ENCODE results near the gene BMI1.

The BMI1 gene

DNA sequence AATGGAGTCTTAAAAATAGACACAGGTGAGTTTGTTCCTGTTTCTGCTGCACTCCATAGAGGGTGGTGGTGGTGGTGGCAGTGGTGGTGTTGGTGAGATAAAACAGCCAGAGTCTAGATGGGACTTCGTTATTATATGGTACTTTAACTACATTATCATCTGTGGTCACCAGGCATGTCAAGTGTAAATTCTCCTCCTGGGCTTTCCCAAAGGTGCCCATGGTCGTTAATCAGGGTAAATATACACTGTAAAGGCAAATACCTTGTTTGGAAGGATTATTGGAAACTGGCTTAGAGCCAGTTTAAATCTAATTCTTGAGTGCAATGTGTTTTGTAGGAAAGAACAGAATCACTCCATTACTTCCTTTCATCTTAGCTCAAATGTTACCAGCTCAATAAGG is 26.2 kb upstream of the BMI1 start:
- DNase-seq, result no peak
- H2AFZ ChIP-seq (ENCODE audit: low read length), result no peak overlapping the region

DNA sequence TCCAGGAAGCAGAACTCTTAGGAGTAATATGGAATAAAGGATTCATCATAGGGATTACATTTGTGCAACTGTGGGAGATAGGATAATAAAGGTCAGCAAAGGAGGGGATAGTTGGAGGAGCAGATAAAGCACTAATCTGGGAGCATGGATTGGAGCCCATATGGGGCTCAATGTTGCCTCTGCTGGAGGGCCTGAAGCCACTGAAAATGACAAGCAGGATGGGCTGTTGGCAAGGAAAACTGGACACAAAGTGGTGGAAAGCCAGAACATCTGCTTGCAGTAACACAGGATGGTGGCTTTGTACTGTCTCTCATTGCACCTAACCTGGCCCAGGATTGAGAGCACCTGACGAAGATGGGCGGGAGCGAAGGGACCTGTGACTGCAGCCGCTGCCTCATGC is 19.7 kb upstream of the BMI1 start:
- Histone ChIP-seq H3K27ac (ENCODE audit: low read length) (no peak overlapping the region), H3F3A (ENCODE audit: insufficient read depth, low read length) (peaks cover 5% of the 10 kb centered on the region; the same call in 1 of the 2 replicates), H3K9me3 (replicated peaks; ENCODE audit: insufficient read depth, low read length) (no peaks in the 10 kb centered on the region), H3K79me2 (ENCODE audit: low read length) (no peaks in the 10 kb centered on the region), H3K4me3 (ENCODE audit: low read length) (no peak overlapping the region), H2AFZ (ENCODE audit: low read length) (no peak overlapping the region), H3K9ac (ENCODE audit: low read length) (no peak overlapping the region), H4K20me1 (ENCODE audit: insufficient read depth, low read length) (no peaks in the 10 kb centered on the region), H3K27me3 (replicated peaks; ENCODE audit: insufficient read depth, low read length) (no peaks in the 10 kb centered on the region), H3K36me3 (replicated peaks; ENCODE audit: insufficient read depth, low read length) (no peaks in the 10 kb centered on the region), H3K4me1 (ENCODE audit: low read length) (peaks cover 9% of the 10 kb centered on the region), H3K4me2 (ENCODE audit: low read depth, low read length) (no peak overlapping the region), H3K9me2 (replicated peaks; ENCODE audit: insufficient read depth, low read length) (no peaks in the 10 kb centered on the region)
- no peak for DNase-seq
- TF ChIP-seq, protein P1, sequence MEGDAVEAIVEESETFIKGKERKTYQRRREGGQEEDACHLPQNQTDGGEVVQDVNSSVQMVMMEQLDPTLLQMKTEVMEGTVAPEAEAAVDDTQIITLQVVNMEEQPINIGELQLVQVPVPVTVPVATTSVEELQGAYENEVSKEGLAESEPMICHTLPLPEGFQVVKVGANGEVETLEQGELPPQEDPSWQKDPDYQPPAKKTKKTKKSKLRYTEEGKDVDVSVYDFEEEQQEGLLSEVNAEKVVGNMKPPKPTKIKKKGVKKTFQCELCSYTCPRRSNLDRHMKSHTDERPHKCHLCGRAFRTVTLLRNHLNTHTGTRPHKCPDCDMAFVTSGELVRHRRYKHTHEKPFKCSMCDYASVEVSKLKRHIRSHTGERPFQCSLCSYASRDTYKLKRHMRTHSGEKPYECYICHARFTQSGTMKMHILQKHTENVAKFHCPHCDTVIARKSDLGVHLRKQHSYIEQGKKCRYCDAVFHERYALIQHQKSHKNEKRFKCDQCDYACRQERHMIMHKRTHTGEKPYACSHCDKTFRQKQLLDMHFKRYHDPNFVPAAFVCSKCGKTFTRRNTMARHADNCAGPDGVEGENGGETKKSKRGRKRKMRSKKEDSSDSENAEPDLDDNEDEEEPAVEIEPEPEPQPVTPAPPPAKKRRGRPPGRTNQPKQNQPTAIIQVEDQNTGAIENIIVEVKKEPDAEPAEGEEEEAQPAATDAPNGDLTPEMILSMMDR (IDR thresholded peaks at IDR 0.05; ENCODE audit: low read length), result no peak
- TF ChIP-seq EZH2 (optimal IDR thresholded peaks at IDR 0.05; ENCODE audit: low read depth, low read length), result no peak
- TF ChIP-seq EZH2phosphoT487 (IDR thresholded peaks at IDR 0.05; ENCODE audit: low read length), result no peak

More for the DNA sequence above, 26.2 kb upstream of the BMI1 start:
- Histone ChIP-seq H3K27ac (ENCODE audit: low read length) (no peak overlapping the region), H3K36me3 (replicated peaks; ENCODE audit: insufficient read depth, low read length) (no peaks in the 10 kb centered on the region), H3K4me3 (ENCODE audit: low read length) (no peak overlapping the region), H3K27me3 (replicated peaks; ENCODE audit: insufficient read depth, low read length) (no peaks in the 10 kb centered on the region), H3K4me2 (ENCODE audit: low read depth, low read length) (no peak overlapping the region), H3K9me2 (replicated peaks; ENCODE audit: insufficient read depth, low read length) (no peaks in the 10 kb centered on the region), H3K4me1 (ENCODE audit: low read length) (peaks cover 14% of the 10 kb centered on the region), H3K9ac (ENCODE audit: low read length) (no peak overlapping the region), H3K9me3 (replicated peaks; ENCODE audit: insufficient read depth, low read length) (no peaks in the 10 kb centered on the region), H3K79me2 (ENCODE audit: low read length) (no peaks in the 10 kb centered on the region), H4K20me1 (ENCODE audit: insufficient read depth, low read length) (no peaks in the 10 kb centered on the region), H3F3A (ENCODE audit: insufficient read depth, low read length) (peaks cover 5% of the 10 kb centered on the region; the same call in 1 of the 2 replicates)
- no peak for TF ChIP-seq EZH2phosphoT487 (IDR thresholded peaks at IDR 0.05; ENCODE audit: low read length)
- TF ChIP-seq EZH2 (optimal IDR thresholded peaks at IDR 0.05; ENCODE audit: low read depth, low read length), result no peak

DNA sequence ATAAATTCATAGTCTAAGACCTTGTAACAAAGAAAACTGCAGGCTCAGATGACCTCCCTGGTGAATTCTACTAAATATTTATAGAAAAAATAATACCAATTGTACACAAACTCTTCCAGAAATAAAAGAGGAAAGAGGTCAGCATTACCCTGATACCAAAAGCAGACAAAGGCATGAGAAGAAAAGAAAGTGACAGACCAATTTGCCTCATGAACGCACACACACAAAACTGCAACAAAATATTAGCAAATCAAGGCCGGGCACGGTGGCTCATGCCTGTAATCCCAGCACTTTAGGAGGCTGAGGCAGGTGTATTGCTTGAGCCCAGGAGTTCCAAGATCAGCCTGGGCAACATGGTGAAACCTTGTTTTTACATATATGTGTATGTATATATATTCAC is 17.4 kb upstream of the BMI1 start:
- Histone ChIP-seq H3F3A (ENCODE audit: insufficient read depth, low read length) (no peaks in the 10 kb centered on the region), H3K4me2 (ENCODE audit: low read depth, low read length) (no peak overlapping the region), H3K36me3 (replicated peaks; ENCODE audit: insufficient read depth, low read length) (no peaks in the 10 kb centered on the region), H3K4me1 (ENCODE audit: low read length) (peaks cover 9% of the 10 kb centered on the region), H3K79me2 (ENCODE audit: low read length) (no peaks in the 10 kb centered on the region), H3K27ac (ENCODE audit: low read length) (no peak overlapping the region), H4K20me1 (ENCODE audit: insufficient read depth, low read length) (no peaks in the 10 kb centered on the region), H3K27me3 (replicated peaks; ENCODE audit: insufficient read depth, low read length) (no peaks in the 10 kb centered on the region), H3K9me3 (replicated peaks; ENCODE audit: insufficient read depth, low read length) (no peaks in the 10 kb centered on the region), H2AFZ (ENCODE audit: low read length) (no peak overlapping the region), H3K4me3 (ENCODE audit: low read length) (no peak overlapping the region), H3K9me2 (replicated peaks; ENCODE audit: insufficient read depth, low read length) (no peaks in the 10 kb centered on the region), H3K9ac (ENCODE audit: low read length) (no peak overlapping the region)
- TF ChIP-seq, protein P1 (IDR thresholded peaks at IDR 0.05; ENCODE audit: low read length), result no peak
- TF ChIP-seq EZH2 (optimal IDR thresholded peaks at IDR 0.05; ENCODE audit: low read depth, low read length), result no peak
- TF ChIP-seq EZH2phosphoT487 (IDR thresholded peaks at IDR 0.05; ENCODE audit: low read length), result no peak
- no peak for DNase-seq

DNA sequence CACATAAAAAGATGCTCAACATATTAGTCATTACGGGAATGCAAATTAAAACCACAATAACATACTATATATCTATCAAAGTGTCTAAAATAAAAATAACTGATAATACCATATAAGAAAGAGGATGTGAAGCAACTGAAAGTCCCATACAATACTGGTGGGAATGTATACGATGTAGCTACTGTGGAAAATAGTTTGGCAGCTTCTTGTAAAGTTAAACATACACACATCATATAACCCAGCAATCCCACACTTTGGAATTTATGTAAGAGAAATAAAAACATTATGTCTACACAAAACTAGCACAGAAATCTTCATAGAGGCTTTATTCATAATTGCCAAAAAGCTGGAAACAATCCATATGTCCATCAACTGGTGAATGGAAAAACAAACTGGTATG is 15.2 kb upstream of the BMI1 start:
- no peak overlapping the region for H3K27ac ChIP-seq (ENCODE audit: low read length)
- no peaks in the 10 kb centered on the region for H3K27me3 ChIP-seq (replicated peaks; ENCODE audit: insufficient read depth, low read length)
- H3K4me2 ChIP-seq (ENCODE audit: low read depth, low read length), result no peak overlapping the region
- no peak for DNase-seq
- no peaks in the 10 kb centered on the region for H3K9me3 ChIP-seq (replicated peaks; ENCODE audit: insufficient read depth, low read length)
- TF ChIP-seq, protein P1 (IDR thresholded peaks at IDR 0.05; ENCODE audit: low read length), result no peak
- TF ChIP-seq EZH2phosphoT487 (IDR thresholded peaks at IDR 0.05; ENCODE audit: low read length), result no peak
- TF ChIP-seq EZH2 (optimal IDR thresholded peaks at IDR 0.05; ENCODE audit: low read depth, low read length), result no peak
- H3K36me3 ChIP-seq (replicated peaks; ENCODE audit: insufficient read depth, low read length), result no peaks in the 10 kb centered on the region
- no peaks in the 10 kb centered on the region for H4K20me1 ChIP-seq (ENCODE audit: insufficient read depth, low read length)
- peaks cover 9% of the 10 kb centered on the region for H3K4me1 ChIP-seq (ENCODE audit: low read length)
- no peaks in the 10 kb centered on the region for H3K79me2 ChIP-seq (ENCODE audit: low read length)
- H3K4me3 ChIP-seq (ENCODE audit: low read length), result no peak overlapping the region
- no peak overlapping the region for H3K9ac ChIP-seq (ENCODE audit: low read length)
- H2AFZ ChIP-seq (ENCODE audit: low read length), result no peak overlapping the region
- H3K9me2 ChIP-seq (replicated peaks; ENCODE audit: insufficient read depth, low read length), result no peaks in the 10 kb centered on the region
- H3F3A ChIP-seq (ENCODE audit: insufficient read depth, low read length), result no peaks in the 10 kb centered on the region

Data from MM.1S (cell line).